COLO829 (cell line): ENCODE results near the gene PPP4R3A.
"Not testable (repeated sequence)": the region's sequence is repeated elsewhere in the genome, so short reads cannot be mapped to it uniquely, and the experiment has no call there.

ENCODE experiments used
- DNase-seq: peaks from one replicate; pipeline ENCODE4 v3.0.0; 2012; ENCODE audit warnings: low spot score

PPP4R3A gene

GRCh38 chr14:91409240-91409639, 100.9 kb downstream of the PPP4R3A start:
- DNase-seq, result not testable (repeated sequence)
